Activated CD4-positive, alpha-beta T cell treated with anti-CD3 and anti-CD28 coated beads for 24 hours (primary cell): ENCODE data around the gene ZNRD2.

Experiments used
- DNase-seq, 2 donors: peaks; one replicate each; pipeline ENCODE4 v3.0.0-alpha.2; 2020; ENCODE audit warnings: low read depth in 2 of 2

The ZNRD2 gene

GRCh38 chr11:65588199-65589054, 18.1 kb downstream of the ZNRD2 start:
- DNase-seq: peak; percentile 54 to 68

GRCh38 chr11:65589444-65590239, 19.4 kb downstream of the ZNRD2 start:
- DNase-seq: no peak

- no peak for DNase-seq
These were observed 20.0 kb downstream of the ZNRD2 start for GRCh38 chr11:65590240-65590738.

GRCh38 chr11:65591939-65592857, 21.9 kb downstream of the ZNRD2 start:
- DNase-seq: no peak

- no peak for DNase-seq
These were observed 22.7 kb downstream of the ZNRD2 start for GRCh38 chr11:65592858-65593517.

- DNase-seq: no peak
These were observed 23.5 kb downstream of the ZNRD2 start for GRCh38 chr11:65593518-65594414.

- DNase-seq: no peak
These were observed 24.9 kb downstream of the ZNRD2 start for GRCh38 chr11:65595131-65595530.

- DNase-seq: no peak
These were observed 25.4 kb downstream of the ZNRD2 start, which contains the start of gene KCNK7 for GRCh38 chr11:65595543-65596281. Gene KCNK7, minus strand, starts transcription at chr11:65595800. Its CDS starts 28 bp downstream, at chr11:65595772.

- no peak for DNase-seq
These were observed 26.2 kb downstream of the ZNRD2 start for GRCh38 chr11:65596520-65596919.

GRCh38 chr11:65598258-65598699, 28.0 kb downstream of the ZNRD2 start:
- no peak for DNase-seq

- DNase-seq: no peak
These were observed 29.1 kb downstream of the ZNRD2 start for GRCh38 chr11:65599216-65599954.

- DNase-seq: no peak
These were observed 29.6 kb downstream of the ZNRD2 start for GRCh38 chr11:65599955-65600246.

GRCh38 chr11:65604258-65604657, 34.0 kb downstream of the ZNRD2 start:
- DNase-seq: no peak

GRCh38 chr11:65606876-65607613, 36.8 kb downstream of the ZNRD2 start:
- DNase-seq: no peak

- no peak for DNase-seq
These were observed 37.5 kb downstream of the ZNRD2 start for GRCh38 chr11:65607614-65608426.

GRCh38 chr11:65609229-65609628, 39.0 kb downstream of the ZNRD2 start:
- no peak for DNase-seq

GRCh38 chr11:65609665-65610064, 39.4 kb downstream of the ZNRD2 start:
- no peak for DNase-seq
